Activated CD4-positive, alpha-beta T cell treated with anti-CD3 and anti-CD28 coated beads, Interleukin-2, amount 10 ng/mL, durations not matched to agents 24 days and 14 days (primary cell): ENCODE data around the gene LYZL6. TPM values are rescaled to one million over a fixed set of nuclear protein-coding genes. Genes with fewer than 3 reads are reported as not detected.
"Not testable (repeated sequence)": the region's sequence is repeated elsewhere in the genome, so short reads cannot be mapped to it uniquely, and the experiment has no call there.

Source experiments
- DNase-seq: peaks from one replicate; pipeline ENCODE4 v3.0.0; 2022
- H3K27ac Mint-ChIP-seq: one replicate; pipeline ENCODE4 v1.8.0; 2022; ENCODE audit warnings: mild to moderate bottlenecking, mixed read lengths
- H3K27me3 Mint-ChIP-seq: one replicate; pipeline ENCODE4 v1.8.0; 2022; ENCODE audit warnings: mixed read lengths
- H3K36me3 Mint-ChIP-seq: one replicate; pipeline ENCODE4 v1.8.0; 2022; ENCODE audit warnings: low read depth, mild to moderate bottlenecking, mixed read lengths
- H3K4me1 Mint-ChIP-seq: one replicate; pipeline ENCODE4 v1.8.0; 2021; ENCODE audit warnings: mixed read lengths
- H3K4me3 Mint-ChIP-seq: one replicate; pipeline ENCODE4 v1.8.0; 2022; ENCODE audit warnings: mild to moderate bottlenecking, moderate library complexity, mixed read lengths
- H3K9me3 Mint-ChIP-seq: one replicate; pipeline ENCODE4 v1.8.0; 2021; ENCODE audit warnings: mixed read lengths
- intact Hi-C: fragments of 100-400 bp; cut with micrococcal nuclease; formaldehyde crosslinking; loops from one replicate; pipeline ENCODE4 v1.15.1; 2023
- total RNA-seq: library from RNA; stranded (reverse); gene quantifications from 2 replicates; pipeline ENCODE4 v1.2.3, GENCODE V29; 2022

LYZL6 gene
- total RNA-seq, 1 donor from 2014 or later: not detected

- intact Hi-C loops: loop anchor here (1.0 kb wide), 2 partner anchors 103 to 180 kb away; no protein-coding TSS in a partner anchor
- peak; percentile 92 for DNase-seq
- H3K36me3 Mint-ChIP-seq: no peaks in the 10 kb centered on the region
- peaks cover 3% of the 10 kb centered on the region for H3K27me3 Mint-ChIP-seq
- peaks cover 5% of the 10 kb centered on the region for H3K4me1 Mint-ChIP-seq
- H3K4me3 Mint-ChIP-seq: no peak overlapping the region
- H3K9me3 Mint-ChIP-seq: no peaks in the 10 kb centered on the region
- H3K27ac Mint-ChIP-seq: no peak overlapping the region
Measured at GRCh38 chr17:35969558-35970380, 26.3 kb upstream of the LYZL6 start.

- Mint-ChIP-seq H3K27ac (no peak overlapping the region), H3K4me1 (peaks cover 5% of the 10 kb centered on the region), H3K27me3 (peaks cover 11% of the 10 kb centered on the region), H3K9me3 (no peaks in the 10 kb centered on the region), H3K4me3 (no peak overlapping the region), H3K36me3 (no peaks in the 10 kb centered on the region)
- DNase-seq: no peak
- intact Hi-C loops: loop anchor here (1.0 kb wide), 2 partner anchors 104 to 181 kb away; no protein-coding TSS in a partner anchor
Measured at GRCh38 chr17:35968520-35969054, 25.1 kb upstream of the LYZL6 start.

- no peaks in the 10 kb centered on the region for H3K9me3 Mint-ChIP-seq
- peaks cover 19% of the 10 kb centered on the region for H3K27me3 Mint-ChIP-seq
- H3K4me1 Mint-ChIP-seq: peaks cover 5% of the 10 kb centered on the region
- no peaks in the 10 kb centered on the region for H3K36me3 Mint-ChIP-seq
- no peak for DNase-seq
- H3K27ac Mint-ChIP-seq: no peak overlapping the region
- H3K4me3 Mint-ChIP-seq: no peak overlapping the region
- intact Hi-C loops: no loop called here
Measured at GRCh38 chr17:35965272-35965671, 21.8 kb upstream of the LYZL6 start.

- H3K4me1 Mint-ChIP-seq: no peaks in the 10 kb centered on the region
- no peak for DNase-seq
- H3K36me3 Mint-ChIP-seq: no peaks in the 10 kb centered on the region
- peaks cover 21% of the 10 kb centered on the region for H3K27me3 Mint-ChIP-seq
- no peak overlapping the region for H3K4me3 Mint-ChIP-seq
- intact Hi-C loops: no loop called here
- H3K9me3 Mint-ChIP-seq: no peaks in the 10 kb centered on the region
- H3K27ac Mint-ChIP-seq: no peak overlapping the region
Measured at GRCh38 chr17:35963663-35964062, 20.1 kb upstream of the LYZL6 start.

GRCh38 chr17:35953720-35954119 lies 10.2 kb upstream of the LYZL6 start:
- H3K27me3 Mint-ChIP-seq: peaks cover 38% of the 10 kb centered on the region
- H3K36me3 Mint-ChIP-seq: no peaks in the 10 kb centered on the region
- no peaks in the 10 kb centered on the region for H3K4me1 Mint-ChIP-seq
- DNase-seq: no peak
- H3K27ac Mint-ChIP-seq: no peak overlapping the region
- no peak overlapping the region for H3K4me3 Mint-ChIP-seq
- no peaks in the 10 kb centered on the region for H3K9me3 Mint-ChIP-seq
- intact Hi-C loops: no loop called here

- intact Hi-C loops: no loop called here
- no peak for DNase-seq
- no peak overlapping the region for H3K27ac Mint-ChIP-seq
- H3K4me1 Mint-ChIP-seq: no peaks in the 10 kb centered on the region
- H3K4me3 Mint-ChIP-seq: no peak overlapping the region
- H3K9me3 Mint-ChIP-seq: no peaks in the 10 kb centered on the region
- no peaks in the 10 kb centered on the region for H3K36me3 Mint-ChIP-seq
- peaks cover 18% of the 10 kb centered on the region for H3K27me3 Mint-ChIP-seq
Measured at GRCh38 chr17:35949401-35949800, 5.9 kb upstream of the LYZL6 start.

- Mint-ChIP-seq H3K36me3 (no peaks in the 10 kb centered on the region), H3K4me1 (no peaks in the 10 kb centered on the region), H3K4me3 (no peak overlapping the region), H3K27ac (no peak overlapping the region), H3K27me3 (peaks cover 14% of the 10 kb centered on the region), H3K9me3 (no peaks in the 10 kb centered on the region)
- intact Hi-C loops: no loop called here
- DNase-seq: no peak
Measured at GRCh38 chr17:35948092-35948491, 4.6 kb upstream of the LYZL6 start.

- intact Hi-C loops: no loop called here
- Mint-ChIP-seq H3K36me3 (no peaks in the 10 kb centered on the region), H3K4me1 (no peaks in the 10 kb centered on the region), H3K27me3 (peaks cover 8% of the 10 kb centered on the region), H3K27ac (no peak overlapping the region), H3K4me3 (no peak overlapping the region), H3K9me3 (no peaks in the 10 kb centered on the region)
- peak; percentile 85 for DNase-seq
Measured at GRCh38 chr17:35947156-35947585, 3.7 kb upstream of the LYZL6 start.

- no peak overlapping the region for H3K4me3 Mint-ChIP-seq
- DNase-seq: no peak
- H3K27me3 Mint-ChIP-seq: peaks cover 6% of the 10 kb centered on the region
- H3K4me1 Mint-ChIP-seq: no peaks in the 10 kb centered on the region
- H3K36me3 Mint-ChIP-seq: no peaks in the 10 kb centered on the region
- intact Hi-C loops: no loop called here
- no peaks in the 10 kb centered on the region for H3K9me3 Mint-ChIP-seq
- no peak overlapping the region for H3K27ac Mint-ChIP-seq
Measured at GRCh38 chr17:35944151-35944550, 638 bp upstream of the LYZL6 start.

- H3K9me3 Mint-ChIP-seq: no peaks in the 10 kb centered on the region
- no peak overlapping the region for H3K4me3 Mint-ChIP-seq
- DNase-seq: no peak
- no peak overlapping the region for H3K27ac Mint-ChIP-seq
- no peaks in the 10 kb centered on the region for H3K36me3 Mint-ChIP-seq
- H3K27me3 Mint-ChIP-seq: peaks cover 8% of the 10 kb centered on the region
- no peaks in the 10 kb centered on the region for H3K4me1 Mint-ChIP-seq
- intact Hi-C loops: no loop called here
Measured at GRCh38 chr17:35942588-35943186, 826 bp downstream of the LYZL6 start.

- H3K36me3 Mint-ChIP-seq, H3K4me1 Mint-ChIP-seq, H3K9me3 Mint-ChIP-seq, DNase-seq, intact Hi-C loops, H3K27ac Mint-ChIP-seq, H3K4me3 Mint-ChIP-seq: not testable (repeated sequence)
- H3K27me3 Mint-ChIP-seq: peaks cover 16% of the 10 kb centered on the region
Measured at GRCh38 chr17:35938492-35938891, 5.0 kb downstream of the LYZL6 start.

- intact Hi-C loops: no loop called here
- Mint-ChIP-seq H3K27ac (no peak overlapping the region), H3K4me1 (peaks cover 1% of the 10 kb centered on the region), H3K36me3 (no peaks in the 10 kb centered on the region), H3K4me3 (no peak overlapping the region), H3K9me3 (no peaks in the 10 kb centered on the region), H3K27me3 (peaks cover 14% of the 10 kb centered on the region)
- DNase-seq: no peak
Measured at GRCh38 chr17:35936063-35936462, 7.5 kb downstream of the LYZL6 start.

- H3K36me3 Mint-ChIP-seq: peaks cover 1% of the 10 kb centered on the region
- intact Hi-C loops: no loop called here
- H3K27me3 Mint-ChIP-seq: peaks cover 10% of the 10 kb centered on the region
- no peak for DNase-seq
- H3K27ac Mint-ChIP-seq: no peak overlapping the region
- no peaks in the 10 kb centered on the region for H3K9me3 Mint-ChIP-seq
- H3K4me3 Mint-ChIP-seq: no peak overlapping the region
- H3K4me1 Mint-ChIP-seq: peaks cover 13% of the 10 kb centered on the region
Measured at GRCh38 chr17:35934760-35935159, 8.8 kb downstream of the LYZL6 start.

GRCh38 chr17:35932586-35932985 lies 10.9 kb downstream of the LYZL6 start:
- no peaks in the 10 kb centered on the region for H3K9me3 Mint-ChIP-seq
- H3K4me3 Mint-ChIP-seq: no peak overlapping the region
- H3K27ac Mint-ChIP-seq: no peak overlapping the region
- no peak for DNase-seq
- intact Hi-C loops: no loop called here
- peaks cover 8% of the 10 kb centered on the region for H3K36me3 Mint-ChIP-seq
- peaks cover 23% of the 10 kb centered on the region for H3K4me1 Mint-ChIP-seq
- H3K27me3 Mint-ChIP-seq: peaks cover 8% of the 10 kb centered on the region
